Osteocyte (in vitro differentiated cells): Measurements from ENCODE around the gene REEP2. TPM values are rescaled to one million over a fixed set of nuclear protein-coding genes. Genes with fewer than 3 reads are reported as not detected.
A peak's percentile ranks its signal among the peaks of the same experiment; 100 is the strongest.
"Not testable (repeated sequence)": the region's sequence is repeated elsewhere in the genome, so short reads cannot be mapped to it uniquely, and the experiment has no call there.

ENCODE experiments used
- DNase-seq: peaks from one replicate; pipeline ENCODE4 v3.0.0; 2021; ENCODE audit warnings: mixed read lengths; ENCODE audit not compliant: unreplicated experiment; ENCODE audit errors: extremely low spot score
- H3K27ac Mint-ChIP-seq: one replicate; pipeline ENCODE4 v1.8.0; 2021; ENCODE audit warnings: mild to moderate bottlenecking, mixed read lengths; ENCODE audit not compliant: unreplicated experiment
- H3K27me3 Mint-ChIP-seq: one replicate; pipeline ENCODE4 v1.8.0; 2021; ENCODE audit warnings: mixed read lengths; ENCODE audit not compliant: unreplicated experiment
- H3K36me3 Mint-ChIP-seq: one replicate; pipeline ENCODE4 v1.8.0; 2021; ENCODE audit warnings: mixed read lengths; ENCODE audit not compliant: unreplicated experiment
- H3K4me1 Mint-ChIP-seq: one replicate; pipeline ENCODE4 v1.8.0; 2021; ENCODE audit warnings: mixed read lengths; ENCODE audit not compliant: unreplicated experiment
- H3K4me3 Mint-ChIP-seq: one replicate; pipeline ENCODE4 v1.8.0; 2021; ENCODE audit warnings: mild to moderate bottlenecking, moderate library complexity, mixed read lengths; ENCODE audit not compliant: unreplicated experiment
- H3K9me3 Mint-ChIP-seq: one replicate; pipeline ENCODE4 v1.8.0; 2021; ENCODE audit warnings: mixed read lengths; ENCODE audit not compliant: unreplicated experiment
- total RNA-seq: library from RNA; stranded (reverse); gene quantifications from 2 replicates; pipeline ENCODE4 v1.2.1, GENCODE V29; 2021
- TF ChIP-seq, protein P1 (sequence below): fragments of 200-600 bp; sonication (generic); IDR thresholded peaks from 2 replicates; pipeline ENCODE4 v1.5.0; 2021; ENCODE audit warnings: antibody characterized with exemption, mild to moderate bottlenecking, moderate library complexity

Gene REEP2
- total RNA-seq, 1 donor from 2014 or later, result 18.3 TPM

DNA sequence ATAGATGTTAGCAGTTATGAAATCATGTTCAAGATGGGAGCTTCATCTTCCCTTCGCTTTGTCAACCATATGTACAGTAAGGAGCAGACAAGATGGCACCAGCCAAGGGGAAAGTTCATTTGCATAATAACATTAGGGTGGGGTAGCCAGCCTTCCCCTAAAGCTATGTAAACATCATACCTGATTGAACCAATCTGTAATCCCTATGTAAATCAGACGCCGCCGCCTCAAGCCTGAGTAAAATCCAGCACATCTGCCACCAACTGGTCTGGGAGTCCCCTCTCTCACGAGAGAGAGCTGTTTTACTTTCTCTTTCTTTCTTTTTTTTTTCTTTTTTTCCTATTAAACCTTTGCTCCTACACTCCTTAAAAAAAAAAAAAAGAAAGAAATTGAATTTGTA is 30.8 kb upstream of the REEP2 start:
- H3K4me3 Mint-ChIP-seq, result no peak overlapping the region
- H3K36me3 Mint-ChIP-seq, result peaks cover 37% of the 10 kb centered on the region

DNA sequence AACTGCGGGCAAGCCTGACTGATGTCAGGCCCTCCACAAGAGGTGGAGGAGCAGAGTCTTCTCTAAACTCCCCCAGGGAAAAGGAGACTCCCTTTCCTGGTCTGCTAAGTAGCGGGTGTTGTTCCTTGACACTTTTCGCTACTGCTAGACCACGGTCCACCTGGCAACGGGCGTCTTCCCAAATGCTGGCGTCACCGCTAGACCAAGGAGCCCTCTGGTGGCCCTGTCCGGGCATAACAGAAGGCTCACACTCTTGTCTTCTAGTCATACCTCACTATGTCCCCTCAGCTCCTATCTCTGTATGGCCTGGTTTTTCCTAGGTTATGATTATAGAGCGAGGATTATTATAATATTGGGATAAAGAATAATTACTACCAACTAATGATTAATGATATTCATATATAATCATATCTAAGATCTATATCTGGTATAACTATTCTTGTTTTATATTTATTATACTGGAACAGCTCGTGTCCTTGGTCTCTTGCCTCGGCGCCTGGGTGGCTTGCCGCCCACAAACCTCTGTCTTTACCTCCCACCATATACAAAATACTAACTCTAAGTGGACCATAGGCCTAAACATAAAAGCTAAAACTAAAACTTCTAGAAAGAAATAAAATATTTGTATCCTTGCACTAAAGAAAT is 27.7 kb upstream of the REEP2 start:
- H3K36me3 Mint-ChIP-seq, result peaks cover 37% of the 10 kb centered on the region
- H3K4me3 Mint-ChIP-seq, H3K27ac Mint-ChIP-seq, DNase-seq, H3K4me1 Mint-ChIP-seq, H3K9me3 Mint-ChIP-seq, H3K27me3 Mint-ChIP-seq: not testable (repeated sequence)
- TF ChIP-seq, protein P1, sequence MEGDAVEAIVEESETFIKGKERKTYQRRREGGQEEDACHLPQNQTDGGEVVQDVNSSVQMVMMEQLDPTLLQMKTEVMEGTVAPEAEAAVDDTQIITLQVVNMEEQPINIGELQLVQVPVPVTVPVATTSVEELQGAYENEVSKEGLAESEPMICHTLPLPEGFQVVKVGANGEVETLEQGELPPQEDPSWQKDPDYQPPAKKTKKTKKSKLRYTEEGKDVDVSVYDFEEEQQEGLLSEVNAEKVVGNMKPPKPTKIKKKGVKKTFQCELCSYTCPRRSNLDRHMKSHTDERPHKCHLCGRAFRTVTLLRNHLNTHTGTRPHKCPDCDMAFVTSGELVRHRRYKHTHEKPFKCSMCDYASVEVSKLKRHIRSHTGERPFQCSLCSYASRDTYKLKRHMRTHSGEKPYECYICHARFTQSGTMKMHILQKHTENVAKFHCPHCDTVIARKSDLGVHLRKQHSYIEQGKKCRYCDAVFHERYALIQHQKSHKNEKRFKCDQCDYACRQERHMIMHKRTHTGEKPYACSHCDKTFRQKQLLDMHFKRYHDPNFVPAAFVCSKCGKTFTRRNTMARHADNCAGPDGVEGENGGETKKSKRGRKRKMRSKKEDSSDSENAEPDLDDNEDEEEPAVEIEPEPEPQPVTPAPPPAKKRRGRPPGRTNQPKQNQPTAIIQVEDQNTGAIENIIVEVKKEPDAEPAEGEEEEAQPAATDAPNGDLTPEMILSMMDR, result peak; percentile 63

More for the DNA sequence above, 30.8 kb upstream of the REEP2 start:
- TF ChIP-seq, protein P1, result no peak
- no peaks in the 10 kb centered on the region for H3K4me1 Mint-ChIP-seq
- DNase-seq, result no peak
- H3K27ac Mint-ChIP-seq, result no peak overlapping the region
- H3K9me3 Mint-ChIP-seq, result no peaks in the 10 kb centered on the region
- no peaks in the 10 kb centered on the region for H3K27me3 Mint-ChIP-seq

DNA sequence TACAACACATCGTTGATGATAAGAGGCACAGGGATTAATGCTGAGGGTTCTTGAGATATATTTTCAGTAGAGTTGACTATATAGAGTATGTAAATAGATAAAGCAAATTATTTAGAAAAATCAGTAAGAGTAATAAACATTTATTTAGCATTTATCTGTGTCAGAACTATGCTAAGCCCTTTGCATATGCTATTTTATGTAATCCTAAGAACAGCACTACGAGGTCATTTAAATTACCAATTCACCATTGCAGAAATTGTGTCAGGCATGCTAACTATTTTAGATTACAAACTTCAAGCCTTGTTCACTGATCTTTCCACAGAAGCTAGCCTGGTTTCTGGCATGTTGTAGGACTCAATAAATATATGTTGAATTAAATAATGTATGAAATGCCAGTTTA is 20.4 kb upstream of the REEP2 start:
- H3K36me3 Mint-ChIP-seq, result peaks cover 45% of the 10 kb centered on the region
- no peaks in the 10 kb centered on the region for H3K4me1 Mint-ChIP-seq
- DNase-seq, result no peak
- TF ChIP-seq, protein P1, result no peak
- H3K4me3 Mint-ChIP-seq, result no peak overlapping the region
- H3K27ac Mint-ChIP-seq, result no peak overlapping the region
- H3K27me3 Mint-ChIP-seq, result no peaks in the 10 kb centered on the region
- H3K9me3 Mint-ChIP-seq, result no peaks in the 10 kb centered on the region

DNA sequence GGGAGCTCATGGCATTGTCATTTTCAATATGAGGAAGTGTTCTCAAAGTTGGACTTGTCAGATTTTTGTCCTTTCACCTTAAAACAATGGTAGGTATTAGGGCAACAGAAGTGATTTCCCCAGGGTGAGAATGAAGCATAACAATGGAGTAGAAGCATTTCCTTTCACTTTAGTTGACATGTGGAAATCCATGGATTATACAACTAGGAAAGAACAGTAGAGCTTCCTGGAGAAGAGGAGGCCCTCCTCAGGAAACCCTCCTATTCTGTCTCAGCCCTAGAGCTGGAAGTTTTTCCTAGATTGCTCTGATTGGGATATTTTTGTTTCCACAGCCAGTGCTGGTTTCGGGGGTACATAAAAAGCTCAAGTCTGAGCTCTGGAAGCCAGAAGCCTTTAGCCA is 13.8 kb upstream of the REEP2 start:
- H3K9me3 Mint-ChIP-seq, result no peaks in the 10 kb centered on the region
- TF ChIP-seq, protein P1, result no peak
- H3K27me3 Mint-ChIP-seq, result no peaks in the 10 kb centered on the region
- H3K4me1 Mint-ChIP-seq, result no peaks in the 10 kb centered on the region
- no peak for DNase-seq
- peaks cover 58% of the 10 kb centered on the region for H3K36me3 Mint-ChIP-seq
- H3K27ac Mint-ChIP-seq, result no peak overlapping the region
- no peak overlapping the region for H3K4me3 Mint-ChIP-seq

DNA sequence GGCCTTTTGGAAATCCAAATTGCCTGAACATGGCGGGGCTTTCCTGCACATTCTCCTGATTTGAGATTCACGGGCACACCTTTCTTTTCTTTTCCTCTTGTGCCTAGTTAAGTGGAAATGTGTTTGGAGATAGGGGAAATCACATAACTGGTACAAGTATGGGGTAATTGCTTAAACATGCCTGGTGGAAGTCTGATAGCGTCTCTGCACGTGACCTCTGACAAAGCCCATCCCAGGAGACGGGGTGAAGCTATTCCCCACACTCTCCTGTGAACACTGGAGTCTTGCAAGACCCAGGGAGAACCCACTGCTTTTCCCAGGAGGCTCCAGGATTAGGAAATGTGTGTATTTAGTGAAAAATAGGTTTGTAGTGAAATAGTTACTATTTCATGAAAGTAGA is 2.9 kb upstream of the REEP2 start:
- H3K4me1 Mint-ChIP-seq, result peaks cover 20% of the 10 kb centered on the region
- DNase-seq, result no peak
- no peaks in the 10 kb centered on the region for H3K9me3 Mint-ChIP-seq
- no peaks in the 10 kb centered on the region for H3K27me3 Mint-ChIP-seq
- TF ChIP-seq, protein P1, result no peak
- H3K36me3 Mint-ChIP-seq, result peaks cover 25% of the 10 kb centered on the region
- H3K27ac Mint-ChIP-seq, result no peak overlapping the region
- no peak overlapping the region for H3K4me3 Mint-ChIP-seq
